Immature natural killer cell (primary cell): Measurements from ENCODE around the gene MAST1. TPM values are rescaled to one million over a fixed set of nuclear protein-coding genes. Genes with fewer than 3 reads are reported as not detected.

ENCODE experiments used
- DNase-seq, 3 donors: peaks; one replicate each; pipeline ENCODE4 v3.0.0; 2022; ENCODE audit warnings: mixed read lengths in 1 of 3
- H3K27ac Mint-ChIP-seq, 6 donors: one replicate each; pipeline ENCODE4 v1.8.0; 2020; ENCODE audit warnings: mixed read lengths in 6 of 6, mild to moderate bottlenecking in 5 of 6, inconsistent platforms in 4 of 6, moderate library complexity in 3 of 6
- H3K27me3 Mint-ChIP-seq, 3 donors: one replicate each; pipeline ENCODE4 v1.8.0; 2020 to 2021; ENCODE audit warnings: low read depth in 3 of 3, mild to moderate bottlenecking in 3 of 3, mixed read lengths in 3 of 3, moderate library complexity in 3 of 3, inconsistent platforms in 1 of 3
- H3K36me3 Mint-ChIP-seq, 3 donors: one replicate each; pipeline ENCODE4 v1.8.0; 2020; ENCODE audit warnings: mixed read lengths in 3 of 3, inconsistent platforms in 2 of 3, mild to moderate bottlenecking in 2 of 3
- H3K4me1 Mint-ChIP-seq, 2 donors: one replicate each; pipeline ENCODE4 v1.8.0; 2020; ENCODE audit warnings: inconsistent platforms in 2 of 2, mild to moderate bottlenecking in 2 of 2, mixed read lengths in 2 of 2, moderate library complexity in 1 of 2
- H3K4me3 Mint-ChIP-seq, 5 donors: one replicate each; pipeline ENCODE4 v1.8.0; 2020; ENCODE audit warnings: mild to moderate bottlenecking in 5 of 5, mixed read lengths in 5 of 5, inconsistent platforms in 3 of 5, moderate library complexity in 3 of 5
- H3K9me3 Mint-ChIP-seq, 6 donors: one replicate each; pipeline ENCODE4 v1.8.0; 2020; ENCODE audit warnings: mild to moderate bottlenecking in 6 of 6, mixed read lengths in 6 of 6, inconsistent platforms in 4 of 6, moderate library complexity in 3 of 6
- polyA plus RNA-seq, 3 donors: library from polyadenylated mRNA; unstranded; fragments of 300-500 nt; fragmentation: Illumina TruSeq; gene quantifications; one replicate each; pipeline ENCODE4 v1.2.3, GENCODE V29; 2021

The MAST1 gene
- polyA plus RNA-seq = under 1 TPM in 2 of 3 donors, not detected in 1; 0.28 TPM

DNA sequence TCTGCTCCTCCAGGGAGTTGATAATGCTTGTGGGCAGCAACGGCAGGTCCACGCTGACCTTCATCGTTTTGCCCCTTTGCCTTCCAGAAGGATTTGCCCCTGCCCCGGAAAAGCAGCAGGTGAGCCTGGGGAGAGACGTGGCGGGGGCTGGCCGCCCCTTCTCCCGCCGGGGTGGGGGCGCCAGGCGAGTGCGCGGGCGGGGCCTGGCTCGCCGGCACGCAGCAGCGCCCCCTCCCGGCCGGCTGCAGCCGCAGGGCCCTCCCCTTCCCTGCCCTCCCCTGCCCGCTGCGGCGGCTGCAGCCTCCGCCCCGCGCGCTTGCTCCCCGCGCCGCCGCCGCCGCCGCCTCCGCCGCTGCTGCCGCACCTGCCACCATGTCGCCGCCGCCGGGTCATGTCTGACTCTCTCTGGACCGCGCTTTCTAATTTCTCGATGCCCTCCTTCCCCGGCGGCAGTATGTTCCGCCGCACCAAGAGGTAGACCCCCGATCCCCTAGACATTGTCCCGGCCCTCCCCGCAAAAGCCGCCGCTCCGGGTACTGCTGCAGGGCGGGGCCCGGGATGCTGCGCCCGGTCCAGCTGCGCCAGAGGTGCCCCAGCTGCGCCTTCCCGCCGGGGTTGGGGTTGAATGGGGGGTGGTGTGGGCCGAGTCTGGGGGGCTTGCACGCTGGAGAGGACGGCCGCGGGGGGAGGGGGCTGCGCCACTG is at the start of gene MAST1:
MAST1 (plus strand) TSS at position 334 of the 704 bp plus-strand sequence; CDS start at position 392, 58 bp downstream.
- Mint-ChIP-seq H3K27me3 (peaks cover 35 to 54% (median 36%) of the 10 kb centered on the region in 3 donors), H3K27ac (no peak within 1 kb of the TSS), H3K4me3 (peak within 1 kb of the TSS; percentile 41 to 77 (median 61)), H3K4me1 (peaks cover 40 to 41% of the 10 kb centered on the region in 2 donors), H3K36me3 (peaks cover 0 to 5% (median 0%) of the 10 kb centered on the region in 3 donors), H3K9me3 (peaks cover 0 to 2% (median 0%) of the 10 kb centered on the region in 6 donors)
- DNase-seq = peak; percentile 38 to 58 (median 51)

DNA sequence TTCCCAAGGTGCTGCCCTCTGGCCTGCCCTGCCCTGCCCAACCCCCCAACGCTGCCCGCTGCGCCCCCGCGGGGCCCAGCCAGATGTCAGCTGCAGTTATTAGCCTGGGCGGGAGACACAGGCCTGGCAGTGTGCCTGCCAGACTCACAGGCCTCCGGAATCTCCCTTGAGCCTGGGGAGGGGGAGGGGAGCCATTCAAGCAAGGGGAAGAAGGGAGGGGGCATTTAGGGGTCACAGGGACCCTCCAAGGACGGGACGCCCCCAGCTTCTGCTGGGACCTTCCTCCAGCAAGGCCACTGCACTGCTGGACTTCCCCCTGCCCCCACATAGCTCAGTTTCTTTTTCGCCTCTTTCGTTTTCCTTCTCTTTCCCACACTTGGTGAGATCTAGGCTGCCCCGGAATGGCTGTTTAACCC is 49.6 kb upstream of the MAST1 start:
- Mint-ChIP-seq H3K27ac (peak overlapping the region; percentile 95 to 99 (median 99)), H3K4me1 (peaks cover 23 to 28% of the 10 kb centered on the region in 2 donors), H3K36me3 (no peaks in the 10 kb centered on the region), H3K27me3 (peaks cover 32 to 46% (median 35%) of the 10 kb centered on the region in 3 donors), H3K4me3 (peak overlapping the region; percentile 64 to 88 (median 84)), H3K9me3 (no peaks in the 10 kb centered on the region)
- DNase-seq = peak; percentile 32 to 49 (median 36)

DNA sequence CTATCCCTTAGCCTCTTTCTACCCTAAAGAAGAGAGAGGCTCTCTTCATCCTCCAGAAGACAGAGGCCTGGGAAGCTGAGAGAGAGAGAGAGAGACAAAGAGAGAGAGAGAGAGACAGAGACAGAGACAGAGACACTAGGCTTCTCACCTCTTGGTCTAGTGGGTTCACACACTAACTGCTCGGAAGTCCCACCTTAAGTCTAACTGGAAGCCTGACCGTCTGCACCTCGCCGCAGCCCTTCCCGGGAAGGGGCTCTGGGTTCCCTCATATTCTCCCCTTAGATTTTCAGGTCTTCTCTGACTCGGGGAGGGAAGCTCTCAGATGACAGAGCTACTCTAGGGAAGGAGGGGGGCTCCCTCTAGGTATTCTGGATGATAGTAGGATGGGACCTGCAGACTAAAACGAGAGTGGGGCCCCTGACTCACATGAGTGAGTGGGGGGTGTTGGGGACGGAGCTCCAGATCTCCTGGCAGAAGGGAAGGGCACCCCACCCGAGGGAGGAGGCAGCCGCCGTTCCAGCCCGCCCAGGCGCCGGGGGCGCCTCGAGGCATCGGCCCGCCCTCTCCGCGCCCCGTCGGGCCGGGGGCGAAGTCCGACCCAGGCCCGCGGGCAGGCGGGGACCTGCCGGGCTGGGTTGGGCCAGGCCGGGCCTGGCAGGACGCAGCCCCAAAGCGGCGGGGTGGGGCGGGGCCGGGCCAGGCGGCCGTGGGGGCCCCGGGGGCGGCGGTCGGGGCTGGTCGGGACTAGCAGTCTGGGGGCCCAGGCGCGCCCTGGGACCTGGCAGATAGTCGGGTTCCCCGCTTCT is 49.0 kb upstream of the MAST1 start:
- Mint-ChIP-seq H3K36me3 (no peaks in the 10 kb centered on the region), H3K27me3 (peaks cover 35 to 48% (median 36%) of the 10 kb centered on the region in 3 donors), H3K27ac (peak overlapping the region; percentile 95 to 100 (median 99)), H3K9me3 (no peaks in the 10 kb centered on the region), H3K4me1 (peaks cover 26 to 33% of the 10 kb centered on the region in 2 donors), H3K4me3 (peak overlapping the region; percentile 83 to 96 (median 95))
- DNase-seq = peak; percentile 44 to 49 (median 47)

DNA sequence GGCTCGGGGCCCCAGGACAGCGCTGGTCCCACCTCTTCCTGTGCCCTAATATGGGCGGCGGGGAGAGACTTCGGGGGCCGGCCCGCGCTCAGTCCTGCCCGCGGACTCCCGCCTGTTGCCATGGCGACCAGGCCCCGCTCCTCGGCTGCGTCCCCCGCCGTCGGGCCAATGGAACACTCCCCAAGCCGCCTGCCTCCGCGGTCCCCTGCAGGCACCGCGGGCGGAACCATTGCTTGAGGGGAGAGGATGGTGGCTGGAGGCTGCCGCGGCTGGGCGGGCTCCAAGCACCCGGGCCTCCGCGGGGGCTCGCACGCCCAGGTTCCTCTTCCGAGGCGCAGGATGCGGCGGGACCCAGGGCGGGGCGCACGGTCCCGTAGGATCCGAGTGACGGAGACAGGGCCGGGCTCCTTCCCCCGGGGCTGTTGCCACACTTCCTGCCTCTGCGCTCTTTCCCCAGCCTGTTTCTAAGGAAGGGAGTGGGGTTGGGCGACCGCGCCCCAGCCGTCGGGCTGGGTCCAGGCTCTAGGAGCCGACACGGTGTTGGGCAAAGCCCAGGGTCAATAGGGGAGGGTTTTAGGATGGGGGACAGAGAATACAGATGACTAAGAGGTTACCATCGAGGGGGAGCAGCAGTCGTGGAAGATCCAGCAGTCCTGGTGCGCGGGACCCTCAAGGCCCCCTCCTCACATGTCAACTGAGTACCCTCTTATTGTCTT is 48.3 kb upstream of the MAST1 start:
- Mint-ChIP-seq H3K36me3 (no peaks in the 10 kb centered on the region), H3K27ac (peak overlapping the region; percentile 94 to 100 (median 99)), H3K9me3 (no peaks in the 10 kb centered on the region), H3K4me3 (peak overlapping the region; percentile 93 to 96 (median 95)), H3K4me1 (peaks cover 33 to 40% of the 10 kb centered on the region in 2 donors), H3K27me3 (peaks cover 35 to 48% (median 38%) of the 10 kb centered on the region in 3 donors)
- DNase-seq = peak; percentile 97 to 98 (median 97)

DNA sequence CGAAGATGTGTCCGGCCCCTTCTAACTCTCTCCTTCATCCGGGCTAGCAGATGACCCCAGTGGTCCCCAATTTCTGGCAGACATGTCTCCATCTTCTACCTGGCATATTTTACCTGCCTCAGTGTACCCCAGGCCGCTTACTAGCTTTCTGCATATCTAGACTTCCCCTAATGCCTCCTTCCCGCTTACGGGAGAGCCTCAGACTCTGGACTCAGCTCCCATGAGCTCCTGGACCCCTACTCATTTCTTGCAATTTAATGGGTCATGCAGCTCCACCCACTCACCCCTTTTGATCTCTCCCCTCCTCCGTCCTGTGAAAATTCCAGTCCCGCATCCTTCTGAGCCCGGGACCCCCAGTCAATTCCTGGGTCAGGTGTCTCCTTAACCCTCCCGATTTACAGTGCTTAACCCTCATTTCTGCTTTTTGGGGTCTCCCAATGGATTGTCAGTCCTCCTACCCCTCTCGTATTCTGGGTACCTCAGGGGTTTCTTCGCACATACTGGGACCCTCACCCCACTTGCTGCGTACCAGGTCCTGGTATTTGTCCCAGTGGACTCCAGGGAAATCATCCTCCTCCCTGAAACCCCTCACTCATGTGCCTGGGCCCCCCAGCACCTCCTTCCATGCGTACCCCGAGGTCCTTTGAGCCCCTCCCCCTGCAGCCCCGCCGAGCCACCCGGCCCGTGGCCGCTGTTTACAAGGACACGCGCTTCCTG is 47.5 kb upstream of the MAST1 start:
- peaks cover 34 to 42% of the 10 kb centered on the region in 2 donors for H3K4me1 Mint-ChIP-seq
- no peaks in the 10 kb centered on the region for H3K36me3 Mint-ChIP-seq
- H3K9me3 Mint-ChIP-seq = no peaks in the 10 kb centered on the region
- H3K27ac Mint-ChIP-seq = peak overlapping the region; percentile 94 to 100 (median 99)
- H3K4me3 Mint-ChIP-seq = peak overlapping the region; percentile 93 to 96 (median 95)
- DNase-seq = no peak
- peaks cover 35 to 48% (median 38%) of the 10 kb centered on the region in 3 donors for H3K27me3 Mint-ChIP-seq

DNA sequence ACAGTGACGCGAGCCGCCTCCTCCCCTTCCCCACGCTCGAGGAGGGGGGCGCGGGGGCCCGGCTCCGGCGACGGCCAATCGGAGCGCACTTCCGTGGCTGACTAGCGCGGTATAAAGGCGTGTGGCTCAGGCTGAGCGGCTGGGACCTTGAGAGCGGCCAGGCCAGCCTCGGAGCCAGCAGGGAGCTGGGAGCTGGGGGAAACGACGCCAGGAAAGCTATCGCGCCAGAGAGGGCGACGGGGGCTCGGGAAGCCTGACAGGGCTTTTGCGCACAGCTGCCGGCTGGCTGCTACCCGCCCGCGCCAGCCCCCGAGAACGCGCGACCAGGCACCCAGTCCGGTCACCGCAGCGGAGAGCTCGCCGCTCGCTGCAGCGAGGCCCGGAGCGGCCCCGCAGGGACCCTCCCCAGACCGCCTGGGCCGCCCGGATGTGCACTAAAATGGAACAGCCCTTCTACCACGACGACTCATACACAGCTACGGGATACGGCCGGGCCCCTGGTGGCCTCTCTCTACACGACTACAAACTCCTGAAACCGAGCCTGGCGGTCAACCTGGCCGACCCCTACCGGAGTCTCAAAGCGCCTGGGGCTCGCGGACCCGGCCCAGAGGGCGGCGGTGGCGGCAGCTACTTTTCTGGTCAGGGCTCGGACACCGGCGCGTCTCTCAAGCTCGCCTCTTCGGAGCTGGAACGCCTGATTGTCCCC is 46.8 kb upstream of the MAST1 start, which contains the start of gene JUNB:
JUNB (plus strand) TSS at position 142 of the 706 bp plus-strand sequence; CDS start at position 428, 286 bp downstream.
- peak within 1 kb of the TSS; percentile 94 to 100 (median 99) for H3K27ac Mint-ChIP-seq
- DNase-seq = peak; percentile 98
- H3K4me1 Mint-ChIP-seq = peaks cover 40 to 49% of the 10 kb centered on the region in 2 donors
- no peaks in the 10 kb centered on the region for H3K36me3 Mint-ChIP-seq
- peak within 1 kb of the TSS; percentile 93 to 96 (median 95) for H3K4me3 Mint-ChIP-seq
- H3K27me3 Mint-ChIP-seq = peaks cover 35 to 51% (median 40%) of the 10 kb centered on the region in 3 donors
- H3K9me3 Mint-ChIP-seq = no peaks in the 10 kb centered on the region

DNA sequence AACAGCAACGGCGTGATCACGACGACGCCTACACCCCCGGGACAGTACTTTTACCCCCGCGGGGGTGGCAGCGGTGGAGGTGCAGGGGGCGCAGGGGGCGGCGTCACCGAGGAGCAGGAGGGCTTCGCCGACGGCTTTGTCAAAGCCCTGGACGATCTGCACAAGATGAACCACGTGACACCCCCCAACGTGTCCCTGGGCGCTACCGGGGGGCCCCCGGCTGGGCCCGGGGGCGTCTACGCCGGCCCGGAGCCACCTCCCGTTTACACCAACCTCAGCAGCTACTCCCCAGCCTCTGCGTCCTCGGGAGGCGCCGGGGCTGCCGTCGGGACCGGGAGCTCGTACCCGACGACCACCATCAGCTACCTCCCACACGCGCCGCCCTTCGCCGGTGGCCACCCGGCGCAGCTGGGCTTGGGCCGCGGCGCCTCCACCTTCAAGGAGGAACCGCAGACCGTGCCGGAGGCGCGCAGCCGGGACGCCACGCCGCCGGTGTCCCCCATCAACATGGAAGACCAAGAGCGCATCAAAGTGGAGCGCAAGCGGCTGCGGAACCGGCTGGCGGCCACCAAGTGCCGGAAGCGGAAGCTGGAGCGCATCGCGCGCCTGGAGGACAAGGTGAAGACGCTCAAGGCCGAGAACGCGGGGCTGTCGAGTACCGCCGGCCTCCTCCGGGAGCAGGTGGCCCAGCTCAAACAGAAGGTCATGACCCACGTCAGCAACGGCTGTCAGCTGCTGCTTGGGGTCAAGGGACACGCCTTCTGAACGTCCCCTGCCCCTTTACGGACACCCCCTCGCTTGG is 46.1 kb upstream of the MAST1 start:
- peak; percentile 76 to 82 (median 81) for DNase-seq
- H3K27ac Mint-ChIP-seq = peak overlapping the region; percentile 93 to 100 (median 99)
- no peaks in the 10 kb centered on the region for H3K36me3 Mint-ChIP-seq
- H3K27me3 Mint-ChIP-seq = peaks cover 35 to 52% (median 42%) of the 10 kb centered on the region in 3 donors
- H3K4me3 Mint-ChIP-seq = peak overlapping the region; percentile 93 to 96 (median 95)
- no peaks in the 10 kb centered on the region for H3K9me3 Mint-ChIP-seq
- peaks cover 39 to 51% of the 10 kb centered on the region in 2 donors for H3K4me1 Mint-ChIP-seq

DNA sequence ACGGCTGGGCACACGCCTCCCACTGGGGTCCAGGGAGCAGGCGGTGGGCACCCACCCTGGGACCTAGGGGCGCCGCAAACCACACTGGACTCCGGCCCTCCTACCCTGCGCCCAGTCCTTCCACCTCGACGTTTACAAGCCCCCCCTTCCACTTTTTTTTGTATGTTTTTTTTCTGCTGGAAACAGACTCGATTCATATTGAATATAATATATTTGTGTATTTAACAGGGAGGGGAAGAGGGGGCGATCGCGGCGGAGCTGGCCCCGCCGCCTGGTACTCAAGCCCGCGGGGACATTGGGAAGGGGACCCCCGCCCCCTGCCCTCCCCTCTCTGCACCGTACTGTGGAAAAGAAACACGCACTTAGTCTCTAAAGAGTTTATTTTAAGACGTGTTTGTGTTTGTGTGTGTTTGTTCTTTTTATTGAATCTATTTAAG is 45.4 kb upstream of the MAST1 start:
- Mint-ChIP-seq H3K4me3 (peak overlapping the region; percentile 93 to 96 (median 95)), H3K4me1 (peaks cover 39 to 51% of the 10 kb centered on the region in 2 donors), H3K9me3 (no peaks in the 10 kb centered on the region), H3K27ac (peak overlapping the region; percentile 93 to 100 (median 99)), H3K27me3 (peaks cover 35 to 52% (median 42%) of the 10 kb centered on the region in 3 donors), H3K36me3 (no peaks in the 10 kb centered on the region)
- DNase-seq = no peak

DNA sequence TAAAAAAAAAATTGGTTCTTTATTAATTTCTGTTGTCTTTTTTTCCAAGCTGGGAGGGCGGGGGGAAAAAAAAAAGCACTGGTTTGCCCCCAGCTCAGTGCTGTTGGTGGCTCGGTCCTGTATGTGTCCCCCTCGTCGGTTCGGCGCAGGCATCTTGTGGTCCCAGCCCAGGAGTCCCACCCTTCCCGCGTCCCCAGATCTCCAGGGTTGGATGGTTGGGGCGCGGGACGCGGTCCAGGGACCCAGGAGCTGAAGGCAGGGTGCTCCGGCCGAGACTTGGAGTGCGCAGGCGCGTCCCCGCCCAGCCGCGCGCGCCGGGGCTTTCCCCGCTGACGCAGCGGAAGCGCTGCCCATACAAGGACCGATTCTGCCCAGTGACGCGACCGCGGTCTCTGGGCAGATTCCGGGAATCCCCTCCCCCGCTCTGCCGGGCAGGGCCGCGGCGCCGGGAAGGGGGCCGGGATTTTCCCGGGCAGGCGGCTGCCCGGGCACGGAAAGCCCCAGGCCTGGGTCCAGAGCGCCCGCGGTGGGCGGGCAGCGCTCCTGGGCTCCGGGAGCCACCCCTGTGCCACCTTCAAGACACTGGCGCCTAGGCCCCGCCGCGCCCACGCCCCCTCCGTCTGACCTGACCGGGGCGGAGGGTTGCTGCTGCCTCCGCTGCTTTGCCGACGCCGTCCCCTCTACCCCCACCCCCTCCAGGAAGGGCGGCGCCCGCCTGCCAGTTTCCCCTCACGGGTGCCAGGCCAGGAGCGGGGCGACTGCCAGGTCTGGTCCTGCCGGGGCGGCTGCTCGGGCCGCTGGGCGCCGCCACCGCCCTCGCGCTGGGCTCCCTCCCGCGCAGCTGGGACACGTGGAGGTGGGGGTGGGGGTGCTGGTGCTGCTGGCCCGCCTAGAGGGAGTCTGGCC is 44.8 kb upstream of the MAST1 start:
- Mint-ChIP-seq H3K27me3 (peaks cover 35 to 51% (median 42%) of the 10 kb centered on the region in 3 donors), H3K4me3 (peak overlapping the region; percentile 93 to 96 (median 95)), H3K36me3 (no peaks in the 10 kb centered on the region), H3K27ac (peak overlapping the region; percentile 93 to 100 (median 99)), H3K9me3 (no peaks in the 10 kb centered on the region), H3K4me1 (peaks cover 37 to 45% of the 10 kb centered on the region in 2 donors)
- DNase-seq = peak; percentile 97 to 99 (median 98)

DNA sequence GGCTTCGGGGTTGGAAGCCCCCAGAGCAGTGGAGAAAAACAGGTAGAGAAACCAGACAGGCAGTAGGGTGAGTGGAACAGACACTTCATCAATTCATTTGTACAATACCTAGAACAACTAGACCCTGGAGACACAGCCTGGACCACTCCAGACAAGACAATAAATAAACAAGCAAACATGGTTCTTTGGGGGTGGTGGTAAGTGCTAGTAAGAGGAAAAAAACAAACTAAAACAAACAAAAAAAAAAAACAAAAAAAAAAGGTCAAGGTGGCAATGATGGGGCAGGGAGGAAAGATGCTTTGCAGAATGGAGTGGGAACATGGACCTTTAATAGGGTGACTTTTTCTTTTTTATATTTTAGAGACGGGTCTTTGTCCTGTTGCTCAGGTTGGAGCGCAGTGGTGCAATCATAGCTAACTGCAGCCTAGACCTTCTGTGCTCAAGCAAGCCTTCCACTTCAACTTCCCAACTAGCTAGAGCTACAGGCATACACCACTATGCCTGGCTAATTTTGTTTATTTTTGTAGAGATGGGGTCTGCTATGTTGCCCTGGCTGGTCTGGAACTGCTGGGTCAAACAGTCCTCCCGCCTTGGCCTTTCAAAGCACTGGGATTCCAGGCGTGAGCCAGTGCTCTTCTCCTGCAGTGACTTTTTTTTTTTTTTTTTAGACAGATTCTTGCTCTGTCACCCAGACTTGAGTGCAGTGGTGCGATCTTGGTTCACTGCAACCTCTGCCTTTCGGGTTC is 43.9 kb upstream of the MAST1 start:
- Mint-ChIP-seq H3K36me3 (no peaks in the 10 kb centered on the region), H3K4me3 (peak overlapping the region; percentile 73 to 82 (median 80)), H3K4me1 (peaks cover 29 to 37% of the 10 kb centered on the region in 2 donors), H3K27ac (peak overlapping the region; percentile 92 to 99 (median 98)), H3K27me3 (peaks cover 33 to 46% (median 42%) of the 10 kb centered on the region in 3 donors), H3K9me3 (no peaks in the 10 kb centered on the region)
- DNase-seq = no peak
